Measurements from ENCODE around the gene ZNF714. TPM values are rescaled to one million over a fixed set of nuclear protein-coding genes. Genes with fewer than 3 reads are reported as not detected.

The ZNF714 gene
- total and polyA plus RNA-seq, 9 of the 15 experiments (the other 6 are each of a cell fraction or from before 2014, with no cell fraction given) = 16.2 to 40.8 (median 28.9) TPM

- ATAC-seq (peak; percentile 46), DNase-seq (ENCODE audit: extremely low read depth in 1 of 4, low spot score in 3 of 4) (peak in 1 of 4 experiments; percentile 38), FAIRE-seq (no peak)
- H3K79me2 ChIP-seq (ENCODE audit: control insufficient read depth, insufficient read depth, low read length) = no peaks in the 10 kb centered on the region
- no TSS peak for BruUV-seq (replicated peaks)
- no peak overlapping the region for H3K4me2 ChIP-seq (ENCODE audit: insufficient read depth, low read length)
- no peaks in the 10 kb centered on the region for H3K9me1 ChIP-seq (ENCODE audit: control insufficient read depth, insufficient read depth, low read length)
- ChIA-PET POLR2A (no interaction called here), CTCF (ENCODE audit: low intra/inter-chr PET ratio) (no interaction called here)
- H3K27me3 ChIP-seq (ENCODE audit: control insufficient read depth in 2 of 2, insufficient read depth in 2 of 2, low read length in 2 of 2) = no peaks in the 10 kb centered on the region
- peaks cover 13% of the 10 kb centered on the region for H3K9me3 ChIP-seq (replicated peaks; ENCODE audit: control insufficient read depth, insufficient read depth, low read depth, low read length)
- in situ Hi-C loops (cut with MboI) (no loop called here), intact Hi-C loops (cut with micrococcal nuclease) (no loop called here)
- H3K9ac ChIP-seq (ENCODE audit: insufficient read depth in 1 of 2, low read depth in 2 of 2, low read length in 2 of 2) = no peak overlapping the region
- 10% methylated on average over 2 of the region's 2 CpGs for WGBS (ENCODE audit: insufficient coverage, low coverage, missing lambda C conversion rate)
- no peaks in the 10 kb centered on the region for H3K36me3 ChIP-seq (ENCODE audit: control insufficient read depth, insufficient read depth, low read length)
- no peak overlapping the region for H3K4me3 ChIP-seq
- no peaks in the 10 kb centered on the region; a peak in 2 of 5 replicates for H3K4me1 ChIP-seq (replicated peaks in 1 of 2; ENCODE audit: control insufficient read depth in 2 of 2, insufficient read depth in 2 of 2, low read length in 2 of 2)
- no peak overlapping the region for H3K27ac ChIP-seq (ENCODE audit: extremely low read depth, low read depth, low read length)
- peak overlapping the region; percentile 42; the same call in 1 of the 2 replicates for H2AFZ ChIP-seq (ENCODE audit: low read depth, low read length)
- H4K20me1 ChIP-seq (replicated peaks; ENCODE audit: control insufficient read depth, insufficient read depth, low read length) = no peaks in the 10 kb centered on the region
- TF ChIP-seq ZNF644 (tag; IDR thresholded peaks at IDR 0.05; ENCODE audit: low read depth) (0 out of 2 replicates have a peak, but pooled peaks have one; percentile 39), SP2 (IDR thresholded peaks at IDR 0.05; ENCODE audit: extremely low read depth, low read depth, low read length, poor library complexity, severe bottlenecking) (no peak), TEAD1 (CRISPR knock-in tag; IDR thresholded peaks at IDR 0.05) (0 out of 4 replicates have a peak, but pooled peaks of 1 of the 2 experiments have one; percentile 49), CREB3 (tag; conservative IDR thresholded peaks at IDR 0.05; ENCODE audit: low read depth) (0 out of 2 replicates have a peak, but pooled peaks have one; percentile 56), EP400 (IDR thresholded peaks at IDR 0.05) (peak; percentile 19; the same call in 1 of the 2 replicates), CBFA2T2 (conservative IDR thresholded peaks at IDR 0.05) (peak; percentile 36), CBX3 (IDR thresholded peaks at IDR 0.05; ENCODE audit: borderline replicate concordance in 1 of 2, low read length in 2 of 2) (peak in 1 of 2 experiments; percentile 47; a peak in 1 of 3 replicates), YY1 (IDR thresholded peaks at IDR 0.05; ENCODE audit: borderline replicate concordance in 1 of 3, control insufficient read depth in 1 of 3, extremely low read depth in 1 of 3, insufficient read depth in 3 of 3, insufficient read length in 1 of 3, insufficient replicate concordance in 2 of 3, low read depth in 1 of 3, low read length in 2 of 3) (peak in 1 of 3 experiments; percentile 30), HINFP (tag; conservative IDR thresholded peaks at IDR 0.05; ENCODE audit: low read depth) (peak; percentile 77), TCF3 (CRISPR knock-in tag; IDR thresholded peaks at IDR 0.05) (peak; percentile 35; the same call in 1 of the 2 replicates), ARID1B (IDR thresholded peaks at IDR 0.05) (peak; percentile 50), MTA2 (IDR thresholded peaks at IDR 0.05; ENCODE audit: low read depth) (no peak), NCOR1 (IDR thresholded peaks at IDR 0.05) (peak; percentile 19; the same call in 1 of the 2 replicates), NR4A1 (CRISPR knock-in tag; IDR thresholded peaks at IDR 0.05) (no peak), NR4A1 (tag; IDR thresholded peaks at IDR 0.05) (peak; percentile 75; the same call in 1 of the 2 replicates), PTTG1 (tag; IDR thresholded peaks at IDR 0.05; ENCODE audit: low read depth) (0 out of 2 replicates have a peak, but pooled peaks have one; percentile 50), ZNF699 (CRISPR knock-in tag; IDR thresholded peaks at IDR 0.05; ENCODE audit: insufficient replicate concordance) (no peak), FOS (IDR thresholded peaks at IDR 0.05; ENCODE audit: extremely low read depth, insufficient read length) (no peak), SOX6 (IDR thresholded peaks at IDR 0.05) (peak; percentile 75; the same call in 1 of the 2 replicates), HSF4 (CRISPR knock-in tag; IDR thresholded peaks at IDR 0.05; ENCODE audit: borderline replicate concordance) (peak; percentile 93), ZNF583 (CRISPR knock-in tag; IDR thresholded peaks at IDR 0.05) (peak; percentile 96)
Measured at GRCh38 chr19:21134934-21135366, 52.9 kb downstream of the ZNF714 start.

All from K562 (cell line).